DMS 273 treated with DMSO at 0.1 percent for 48 hours (cell line): ENCODE results near the gene PUM1.

Source experiments
- DNase-seq: peaks from one replicate; lab custom pipeline; 2025; lab: John Stamatoyannopoulos, UW

The PUM1 gene

DNA sequence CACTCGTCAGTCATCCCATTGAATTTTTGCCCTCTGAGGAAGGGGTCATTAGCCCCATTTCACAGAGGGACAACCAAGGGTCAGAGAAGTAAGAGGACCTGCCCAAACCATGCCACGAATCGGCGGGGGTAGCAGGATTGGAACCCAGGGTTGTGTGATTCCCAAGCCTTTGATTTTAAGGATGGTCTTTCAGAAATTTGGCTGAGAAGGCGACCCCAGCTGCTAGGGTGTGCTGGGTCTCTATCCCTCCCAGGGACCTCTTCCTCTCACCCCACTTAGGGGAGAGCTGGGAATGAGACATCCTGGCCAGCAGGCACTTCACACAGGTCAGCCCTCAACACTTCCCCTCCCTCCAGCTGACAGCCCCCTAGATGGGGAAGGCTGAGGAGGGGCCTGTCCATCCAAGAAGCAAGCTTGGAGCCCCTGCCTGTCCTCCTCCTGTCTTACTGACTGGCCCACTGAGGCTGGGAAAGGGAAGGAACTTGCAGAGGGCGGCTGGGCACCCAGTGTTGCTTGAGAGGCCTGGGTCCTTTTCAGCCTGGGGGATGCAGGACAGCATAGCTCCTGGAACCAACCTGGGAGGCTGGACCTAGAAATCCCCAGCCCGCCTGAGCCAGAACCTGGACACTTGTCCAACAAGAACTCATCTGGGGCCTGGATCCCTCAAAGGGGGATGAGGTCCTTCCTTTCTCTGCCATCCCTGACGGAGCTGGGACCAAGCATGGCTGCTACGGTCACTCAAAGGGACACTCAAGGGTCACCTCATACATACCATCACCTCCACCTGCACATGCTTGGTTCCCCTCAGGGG is 158.7 kb downstream of the PUM1 start:
- DNase-seq = no peak

DNA sequence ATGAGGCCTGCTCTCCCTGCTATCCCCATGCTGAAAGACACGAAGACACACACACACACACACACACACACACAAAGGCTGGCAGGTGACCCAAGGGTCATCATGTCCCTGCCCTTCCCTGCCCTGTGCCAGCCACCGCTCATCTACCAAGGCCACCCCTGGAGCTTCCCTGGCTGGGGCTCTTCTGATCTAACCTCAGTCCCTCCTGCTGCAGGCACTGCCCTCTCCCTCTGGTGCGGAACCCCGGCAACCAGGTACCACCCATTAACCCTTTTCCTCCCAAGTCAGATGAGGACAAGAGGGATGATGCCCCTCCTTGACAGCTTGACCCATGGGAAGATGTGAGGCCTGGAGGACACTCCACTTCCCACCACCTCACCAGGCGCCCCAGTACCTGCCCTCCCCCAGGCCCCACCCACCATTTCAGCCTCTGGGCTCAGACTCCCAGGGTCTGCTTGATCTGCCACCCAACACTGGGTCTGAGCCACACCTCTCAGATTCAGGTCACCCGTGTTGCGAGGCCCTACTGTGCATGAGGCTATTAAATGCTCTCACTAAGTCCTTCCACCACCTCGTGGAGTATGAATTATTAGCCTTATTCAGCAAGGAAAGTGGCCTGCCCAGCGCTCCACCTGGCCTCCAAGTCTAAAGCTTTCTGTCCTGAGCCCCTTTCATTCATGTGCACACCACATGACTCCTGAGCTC is 159.4 kb downstream of the PUM1 start:
- no peak for DNase-seq

DNA sequence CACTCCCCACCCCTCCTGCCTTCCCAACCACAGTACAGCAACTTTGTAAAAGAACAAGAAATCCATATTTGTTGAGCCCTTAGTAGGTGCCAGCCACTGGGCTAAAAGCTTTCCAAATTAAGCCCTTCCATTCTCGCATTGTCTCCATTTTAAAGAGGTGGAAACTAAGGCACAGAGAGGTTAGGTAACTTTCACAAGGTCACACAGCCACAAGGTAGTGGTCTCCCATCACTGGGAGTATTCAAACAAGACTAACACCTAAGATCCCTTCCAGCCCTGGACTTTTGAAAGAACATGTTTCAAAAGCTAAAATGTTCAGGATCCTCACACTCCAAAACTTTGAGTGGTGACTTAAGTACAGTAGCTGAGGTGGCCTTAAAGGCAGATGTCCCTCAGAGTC is 160.1 kb downstream of the PUM1 start:
- no peak for DNase-seq

DNA sequence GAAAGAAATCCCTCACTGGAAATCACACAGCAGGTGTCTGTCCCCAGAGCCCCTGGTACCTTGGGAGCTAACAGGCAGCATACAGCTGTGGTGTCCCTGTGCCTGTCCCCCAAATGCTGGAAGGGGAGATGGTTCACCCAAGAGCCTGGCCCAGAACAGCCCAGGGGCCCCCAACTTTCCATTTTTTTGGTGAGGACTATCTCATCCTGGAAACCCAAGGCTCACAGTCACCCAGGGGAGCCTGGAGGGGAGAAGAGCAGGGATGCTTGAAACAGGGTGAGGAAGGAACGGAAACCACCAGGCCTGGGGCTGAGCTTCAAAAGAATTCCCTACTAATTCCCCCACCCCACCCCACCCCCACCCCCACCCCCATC is 160.6 kb downstream of the PUM1 start:
- DNase-seq = no peak

DNA sequence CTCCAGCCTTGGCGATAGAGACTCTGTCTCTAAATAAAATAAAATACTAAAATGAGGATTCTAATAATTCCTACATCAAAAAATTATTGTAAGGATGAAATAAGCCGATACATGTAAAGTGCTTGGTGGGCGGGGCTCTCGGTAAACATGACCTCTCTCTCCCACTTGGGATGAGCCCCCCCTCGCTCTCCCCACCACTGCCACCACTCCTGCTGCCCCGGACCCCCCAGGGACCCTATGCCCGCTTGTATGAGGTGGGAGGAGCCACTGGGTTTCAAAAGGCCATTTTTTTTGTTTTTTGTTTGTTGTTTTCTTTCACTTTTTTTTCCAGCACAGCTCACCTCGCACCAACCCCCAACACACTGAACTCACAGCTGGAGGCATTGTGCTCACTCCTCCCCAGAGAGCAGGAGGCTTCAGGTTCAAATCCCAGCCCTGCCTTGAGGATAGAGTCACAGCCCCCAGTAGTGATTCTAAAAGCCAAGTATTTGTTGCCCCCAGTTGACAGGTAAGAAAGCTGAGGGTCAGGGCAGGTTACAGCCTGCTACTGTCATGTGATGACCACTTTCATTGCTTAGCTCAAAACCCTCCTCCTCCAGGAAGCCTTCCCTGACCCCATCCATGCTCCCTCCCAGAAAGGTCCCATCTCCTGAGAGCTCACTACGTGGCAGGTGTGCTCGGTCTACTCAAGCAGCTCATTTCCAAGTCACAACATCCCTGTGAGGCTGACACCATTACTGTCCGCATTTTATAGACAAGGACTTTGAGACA is 161.1 kb downstream of the PUM1 start:
- DNase-seq = no peak

DNA sequence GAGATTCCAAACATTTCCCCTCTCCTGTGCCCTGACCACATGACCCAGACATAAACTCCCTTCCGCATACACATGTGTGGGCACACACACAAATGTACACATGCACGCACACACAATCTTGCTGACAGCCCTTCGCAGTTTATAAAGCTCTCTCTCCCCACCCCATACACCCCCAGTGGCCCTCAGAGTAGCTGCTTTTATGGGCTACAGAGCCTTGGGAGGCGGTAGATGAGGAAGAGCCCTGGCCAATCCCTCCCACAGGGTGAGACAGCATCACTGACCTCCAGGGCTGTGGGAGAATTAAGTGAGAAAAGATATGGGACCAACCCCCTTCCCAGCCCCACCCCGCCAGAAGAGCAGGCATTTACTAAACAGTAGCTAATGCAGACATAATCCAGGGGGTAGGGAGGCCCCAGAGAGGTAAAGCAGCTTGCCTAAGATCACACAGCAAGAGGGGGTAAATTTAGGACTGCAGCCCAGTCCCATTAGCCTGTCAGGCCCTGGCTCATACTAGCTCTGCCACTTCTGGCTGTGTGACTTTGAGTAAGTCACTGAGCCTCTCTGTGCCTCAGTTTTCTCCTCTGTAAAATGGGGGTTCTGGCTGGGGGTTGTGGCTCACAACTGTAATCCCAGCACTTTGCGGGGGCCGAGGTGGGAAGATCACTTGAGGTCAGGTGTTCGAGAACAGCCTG is 162.0 kb downstream of the PUM1 start:
- DNase-seq = no peak

DNA sequence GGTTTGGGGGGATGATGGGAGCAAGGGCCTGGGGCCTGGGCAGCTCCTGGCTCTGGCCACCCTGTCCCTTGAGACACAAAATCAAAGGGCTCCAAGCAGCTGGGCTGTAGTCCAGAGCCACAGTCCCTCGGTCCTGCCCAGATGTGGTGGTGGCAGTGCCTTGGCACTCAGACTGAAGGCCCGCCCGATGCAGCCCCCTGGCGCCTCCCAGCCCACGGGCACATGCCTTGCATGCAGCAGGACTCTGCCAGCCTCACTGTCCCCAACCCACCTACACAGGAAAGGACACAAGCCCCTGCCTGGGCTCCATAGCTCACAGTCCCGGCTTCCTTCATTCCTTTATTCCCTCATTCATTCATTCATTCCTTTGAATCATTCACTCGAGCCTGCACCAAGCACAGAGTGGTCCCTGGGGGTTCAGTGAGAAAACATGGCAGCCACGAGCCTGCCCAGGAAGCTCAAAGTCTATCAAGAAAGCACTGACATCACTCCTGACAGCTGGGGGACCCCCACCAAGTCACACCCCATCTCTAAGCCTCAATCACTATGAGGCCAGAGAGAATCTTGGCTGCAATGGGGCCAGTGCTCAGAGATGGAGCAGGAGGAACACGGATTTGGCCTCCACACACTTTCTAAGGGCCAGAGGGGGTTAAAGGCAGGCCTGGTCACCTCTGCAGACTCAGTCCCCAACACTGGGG is 162.8 kb downstream of the PUM1 start:
- DNase-seq = no peak

DNA sequence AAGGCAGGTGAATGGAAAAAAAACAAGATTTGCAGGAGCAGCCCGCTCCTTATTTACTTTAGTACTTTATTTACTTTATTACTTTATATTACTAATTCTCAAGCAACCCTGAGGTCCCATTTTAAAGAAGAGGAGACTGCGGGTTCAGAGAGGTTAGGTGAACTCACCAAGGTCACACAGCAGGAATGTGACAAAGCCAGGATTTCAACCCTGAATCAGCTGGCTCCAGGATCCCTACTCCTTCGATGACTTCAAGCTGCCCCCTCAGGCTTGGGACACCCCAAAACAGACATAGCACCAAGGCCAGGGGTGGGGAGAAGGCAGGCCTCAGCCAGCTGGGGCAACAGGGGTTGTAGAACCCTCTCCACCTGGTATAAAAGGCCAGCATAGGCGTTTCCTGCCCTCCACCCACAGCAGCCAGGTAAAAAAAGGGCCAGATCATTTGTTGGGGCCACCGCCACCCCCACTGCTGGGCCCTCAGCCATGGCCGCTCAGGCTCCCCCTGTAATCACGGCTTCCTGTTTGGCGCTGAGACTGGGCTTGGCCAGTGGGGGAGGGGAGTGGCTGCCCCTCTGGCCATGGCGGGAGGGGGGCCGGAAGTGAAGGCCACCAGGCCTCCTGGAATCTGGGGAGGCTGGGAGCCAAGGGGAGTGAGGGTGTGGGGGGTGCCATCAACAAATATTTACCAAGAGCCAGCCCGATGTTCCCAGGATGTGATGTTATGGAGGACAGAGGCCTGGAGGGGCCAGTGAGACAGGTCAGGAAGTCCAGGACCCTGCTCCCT is 163.5 kb downstream of the PUM1 start:
- DNase-seq = no peak

DNA sequence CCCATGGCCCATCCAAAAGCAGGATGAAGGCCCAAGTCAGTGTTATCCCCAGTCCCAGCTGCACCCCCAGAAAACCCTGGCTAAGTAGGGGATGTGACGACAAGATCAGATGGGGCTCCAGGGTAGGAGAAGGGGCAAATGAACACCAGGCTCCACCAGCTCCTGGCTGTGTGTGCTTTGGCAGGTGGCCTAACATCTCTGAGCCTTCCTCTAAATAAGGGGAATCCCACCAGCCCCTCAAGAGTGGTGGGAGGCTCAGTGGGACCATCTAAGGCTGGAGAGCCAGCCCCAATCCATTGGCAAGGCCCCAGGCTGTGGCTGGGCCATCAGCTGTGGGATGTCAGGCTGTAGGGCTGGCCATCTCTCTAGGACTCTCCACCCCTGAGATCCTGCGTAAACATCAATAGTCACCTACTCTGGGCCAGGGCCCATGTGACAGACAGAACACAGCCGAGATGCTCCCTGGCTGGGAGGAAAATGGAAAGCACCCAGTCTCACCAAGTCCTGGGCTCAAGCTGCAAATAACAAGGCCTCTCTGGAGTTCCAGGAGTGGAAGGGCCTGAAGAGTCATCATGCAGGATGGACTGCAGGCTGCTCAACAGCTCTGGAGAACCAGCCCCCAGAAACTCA is 164.5 kb downstream of the PUM1 start:
- DNase-seq = no peak

DNA sequence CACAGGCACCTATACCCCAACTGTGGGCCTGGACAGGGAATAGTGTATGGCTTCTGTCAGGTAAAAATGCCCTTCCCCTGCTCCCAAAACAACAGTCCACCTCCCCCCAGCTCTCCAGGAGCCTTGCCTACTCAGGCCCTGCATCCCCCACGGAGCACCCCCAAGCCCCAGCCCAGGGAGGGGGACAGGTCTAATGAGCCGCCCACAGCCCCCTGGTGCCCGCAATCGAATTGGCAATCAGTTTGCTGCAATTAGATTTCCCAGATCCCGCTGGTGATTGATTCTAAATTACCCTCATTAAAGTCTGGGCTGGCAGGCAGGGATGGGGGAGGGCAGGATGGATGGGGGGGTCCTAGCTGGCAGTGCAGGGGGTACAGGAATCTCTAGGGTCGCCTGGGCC is 165.0 kb downstream of the PUM1 start:
- no peak for DNase-seq

DNA sequence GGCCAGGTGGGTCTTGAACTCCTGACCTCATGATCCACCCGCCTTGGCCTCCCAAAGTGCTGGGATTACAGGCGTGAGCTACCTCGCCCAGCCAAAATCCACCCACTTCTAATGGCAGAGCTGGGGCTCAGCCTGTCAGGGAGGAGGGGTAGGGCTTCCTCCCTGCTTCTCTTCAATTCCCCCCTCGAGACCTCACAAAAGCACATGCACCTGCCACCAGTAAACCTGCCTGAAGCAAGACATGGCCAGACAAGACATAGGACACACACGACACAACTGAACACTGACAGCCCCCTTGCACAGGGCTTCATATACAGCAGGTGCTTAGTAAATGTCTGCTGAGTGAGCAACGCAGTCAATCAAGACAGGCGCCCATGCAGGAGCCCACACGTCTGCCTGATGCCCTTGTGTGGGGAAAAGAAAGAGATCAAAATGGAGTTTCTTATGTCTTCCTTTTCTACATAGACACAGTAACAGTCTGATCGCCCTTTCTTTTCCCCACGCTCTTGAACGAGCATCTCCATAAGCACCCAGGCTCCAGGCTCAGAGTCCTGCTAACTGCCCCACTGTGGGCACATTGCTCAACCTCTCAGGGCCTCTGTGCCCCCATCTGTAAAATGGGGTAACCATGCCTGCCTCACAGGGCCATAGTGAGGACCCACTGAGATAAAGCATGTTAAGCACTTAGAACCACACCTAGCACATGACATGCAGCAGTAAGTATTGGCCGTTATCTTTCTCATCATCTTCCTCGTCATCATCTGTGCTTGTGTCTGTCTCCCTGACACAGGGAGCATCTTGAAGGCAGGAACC is 165.7 kb downstream of the PUM1 start:
- no peak for DNase-seq

DNA sequence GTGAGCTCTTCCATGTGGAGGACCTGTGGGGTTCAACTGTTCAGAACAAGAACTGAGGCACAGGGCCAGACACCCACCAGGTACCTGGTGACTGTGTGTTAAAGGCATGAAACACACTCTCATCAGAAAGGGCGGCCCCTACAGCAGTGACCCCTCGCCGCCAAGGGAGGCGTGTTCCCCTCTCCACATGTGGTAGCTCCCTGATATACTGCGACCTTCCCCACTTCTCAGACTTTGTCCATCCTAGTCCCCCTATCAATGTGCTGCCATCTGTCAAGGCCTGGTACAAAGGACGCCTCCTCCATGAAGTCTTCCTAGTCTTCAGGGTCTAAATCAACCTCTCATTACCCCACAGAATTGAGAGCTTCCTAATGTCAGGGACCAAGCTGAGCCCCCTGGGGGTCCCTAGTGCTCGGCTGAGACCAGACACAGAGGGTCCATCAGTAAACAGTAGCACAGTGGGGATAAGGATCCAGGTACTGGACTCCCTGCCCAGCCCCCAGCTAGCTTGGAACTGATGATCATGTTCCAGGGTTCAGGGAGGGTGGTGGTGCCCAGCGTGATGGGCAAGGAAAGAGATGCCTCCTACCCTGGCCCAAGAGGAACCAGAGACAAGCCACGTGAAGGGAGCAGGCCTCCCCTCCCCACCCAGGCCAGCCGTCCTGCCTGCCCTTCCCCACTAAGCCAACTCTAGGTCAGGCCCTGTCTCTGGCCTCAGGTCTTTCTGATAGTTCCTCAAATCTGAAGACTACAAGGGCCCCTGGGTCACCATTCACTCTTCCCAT is 167.3 kb downstream of the PUM1 start:
- no peak for DNase-seq

DNA sequence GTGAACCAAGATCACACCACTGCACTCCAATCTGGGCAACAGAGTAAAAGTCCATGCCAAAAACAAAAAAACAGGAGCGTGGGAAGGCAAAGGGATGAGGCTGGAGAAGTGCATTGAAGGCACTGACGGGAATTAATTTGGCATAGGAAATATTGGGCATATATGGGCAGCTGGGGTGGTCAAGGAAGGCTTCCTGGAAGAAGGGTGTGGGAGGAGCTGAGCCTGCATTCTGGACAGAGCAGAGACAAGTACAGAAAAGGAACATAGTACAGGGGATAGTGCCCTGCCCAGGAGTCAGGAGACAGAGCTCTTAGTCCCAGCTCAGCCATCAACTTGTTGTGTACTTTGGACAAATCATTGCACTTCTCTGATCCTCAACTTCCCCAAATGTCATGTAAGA is 168.6 kb downstream of the PUM1 start:
- no peak for DNase-seq

DNA sequence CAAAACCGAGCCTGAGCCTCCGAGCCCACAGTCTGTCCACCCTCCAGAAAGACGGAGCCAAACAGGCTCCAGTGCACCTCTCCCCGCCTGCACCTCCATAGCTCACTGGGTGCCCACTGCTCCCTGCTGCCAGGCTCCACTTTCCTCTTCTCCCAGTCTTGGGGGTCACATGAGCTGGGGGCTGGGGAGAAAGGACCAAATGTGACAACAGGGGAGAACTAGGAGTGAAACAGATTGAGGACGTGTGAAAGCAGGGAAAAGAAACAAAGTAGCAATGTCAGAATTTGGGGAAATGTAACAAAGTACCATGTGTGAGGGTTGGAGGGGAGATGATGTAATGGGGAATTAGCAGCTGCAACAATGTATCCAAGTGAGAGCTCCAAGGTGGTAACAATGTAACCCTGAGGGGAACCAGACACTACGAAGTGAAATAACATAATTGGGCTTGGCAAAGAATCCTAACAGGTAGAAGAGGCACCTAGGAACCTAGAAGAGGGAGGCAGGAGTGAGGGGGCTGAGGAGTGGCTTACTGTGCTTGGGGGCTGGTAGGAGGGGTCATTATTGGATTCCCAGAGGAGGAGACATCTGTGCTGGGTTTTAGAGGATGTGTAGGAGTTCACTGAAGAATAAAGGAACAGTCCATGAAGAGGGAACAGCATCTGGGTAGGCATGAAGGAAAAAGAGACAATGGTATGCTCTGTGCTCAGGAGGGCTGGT is 169.4 kb downstream of the PUM1 start:
- DNase-seq = no peak

DNA sequence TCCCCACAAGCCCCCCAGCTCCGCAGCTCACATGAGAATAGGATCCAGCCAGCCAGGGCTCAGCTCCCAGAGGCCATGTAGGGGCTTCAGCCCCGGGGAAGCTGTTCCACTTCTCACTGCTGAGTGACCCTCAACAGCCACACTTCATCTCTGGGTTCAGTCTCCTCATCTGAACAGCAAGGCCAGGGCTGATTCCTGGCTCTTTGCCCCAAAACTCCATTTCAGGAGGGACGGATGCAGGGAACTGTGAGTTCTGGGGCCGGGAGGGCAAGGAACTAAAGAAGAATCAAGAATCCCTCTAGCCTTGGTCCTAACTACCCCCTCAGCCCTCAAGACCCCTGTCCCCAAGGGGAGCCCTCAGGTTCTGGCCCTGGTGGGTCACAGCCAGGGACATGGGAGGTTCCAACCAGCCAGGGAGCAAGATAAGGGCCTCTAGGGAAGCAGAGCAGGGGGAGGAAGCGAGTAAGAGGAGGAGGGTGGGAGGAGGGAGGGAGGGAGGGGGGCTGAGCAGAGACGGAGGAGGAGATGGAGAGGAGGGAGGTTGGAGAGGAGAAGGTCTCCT is 170.1 kb downstream of the PUM1 start:
- no peak for DNase-seq

DNA sequence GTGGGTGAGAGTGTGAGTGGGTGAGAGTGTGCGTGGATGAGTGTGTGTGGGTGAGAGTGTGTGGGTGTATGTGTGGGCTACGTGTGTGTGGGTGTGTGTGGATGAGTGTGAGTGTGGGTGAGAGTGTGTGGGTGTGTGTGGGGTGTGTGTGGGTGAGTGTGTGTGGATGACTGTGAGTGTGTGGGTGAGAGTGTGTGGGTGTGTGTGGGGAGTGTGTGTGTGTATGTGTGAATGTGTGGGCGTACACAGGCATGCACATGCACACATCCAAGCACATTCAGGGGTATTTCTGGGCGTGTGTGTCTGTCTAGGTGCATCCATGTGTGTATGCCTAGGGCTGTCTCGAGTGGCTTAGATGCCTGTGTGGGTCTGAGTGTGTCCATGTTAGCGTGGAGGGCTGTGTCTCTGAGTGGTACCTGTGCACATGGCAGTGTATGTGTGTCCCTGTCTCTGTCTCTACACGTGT is 171.0 kb downstream of the PUM1 start:
- no peak for DNase-seq

DNA sequence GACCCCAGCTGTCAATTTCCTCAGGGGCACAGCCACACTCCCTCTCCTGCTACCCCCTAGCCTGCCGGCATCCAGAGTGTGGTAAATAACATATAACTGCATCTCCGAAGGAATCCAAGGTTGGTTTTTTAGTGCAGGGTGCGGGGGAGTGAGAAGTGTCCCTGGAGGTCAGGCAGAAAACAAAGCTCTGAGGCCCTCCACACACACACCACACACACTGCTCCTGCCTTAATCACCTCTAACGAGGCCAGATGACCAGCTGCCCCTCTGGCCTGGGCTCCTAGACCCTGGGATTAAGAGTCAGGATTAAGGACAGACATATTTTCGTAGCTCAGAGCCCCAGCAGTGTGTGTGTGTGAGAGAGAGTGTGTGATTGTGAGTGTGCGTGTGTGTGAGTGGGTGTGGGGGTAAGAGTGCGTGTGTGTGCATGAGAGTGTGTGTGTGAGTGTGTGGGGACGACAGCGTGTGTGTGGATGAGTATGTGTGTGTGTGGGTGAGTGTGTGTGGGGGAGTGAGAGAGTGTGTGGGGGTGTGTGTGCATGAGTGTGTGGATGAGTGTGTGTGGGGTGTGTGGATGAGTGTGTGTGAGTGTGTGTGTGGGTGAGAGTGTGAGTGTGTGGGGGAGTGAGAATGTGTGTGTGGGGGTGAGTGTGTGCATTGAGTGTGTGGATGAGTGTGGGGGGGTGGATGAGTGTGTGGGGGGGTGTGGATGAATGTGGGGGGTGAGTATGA is 171.6 kb downstream of the PUM1 start:
- no peak for DNase-seq
